Peyer's patch (tissue), 4 donors: ENCODE results near the gene CES5A. TPM values are rescaled to one million over a fixed set of nuclear protein-coding genes. Genes with fewer than 3 reads are reported as not detected.
A peak's percentile ranks its signal among the peaks of the same experiment; 100 is the strongest.
"Not testable (repeated sequence)": the region's sequence is repeated elsewhere in the genome, so short reads cannot be mapped to it uniquely, and the experiment has no call there.

Source experiments
- DNase-seq, 3 donors: peaks; one replicate each; pipeline ENCODE4 v3.0.0-alpha.2; 2017 to 2019
- H3K27ac ChIP-seq, 4 donors: fragments of 200-600 bp; sonication (generic); one replicate each; pipeline ENCODE4 v1.5.1; 2016 to 2019
- H3K27me3 ChIP-seq, 2 donors: fragments of 200-600 bp; sonication (generic); one replicate each; pipeline ENCODE4 v1.5.1; 2019
- H3K36me3 ChIP-seq, 3 donors: fragments of 200-600 bp; sonication (generic); one replicate each; pipeline ENCODE4 v1.5.1; 2016 to 2019
- H3K4me1 ChIP-seq, 4 donors: fragments of 200-600 bp; sonication (generic); one replicate each; pipeline ENCODE4 v1.5.1; 2016 to 2019
- H3K4me3 ChIP-seq, 4 donors: fragments of 200-600 bp; sonication (generic); 1 replicate in 3 of 4; 2 replicates in 1 of 4; pipeline ENCODE4 v1.5.1; 2016 to 2019; ENCODE audit warnings: mild to moderate bottlenecking in 1 of 4
- H3K9me3 ChIP-seq, 4 donors: fragments of 200-600 bp; sonication (generic); one replicate each; pipeline ENCODE4 v1.5.1; 2016 to 2019; ENCODE audit warnings: mild to moderate bottlenecking in 1 of 4
- CTCF ChIP-seq, 6 experiments: fragments of 450-650 bp in 4 of 6; fragments of 200-600 bp in 2 of 6; sonication (generic) in 1 of 6; IDR thresholded peaks; one replicate each; pipeline ENCODE4 v1.5.1; 2017 to 2019; ENCODE audit warnings: antibody characterized with exemption in 6 of 6, mild to moderate bottlenecking in 3 of 6, moderate library complexity in 1 of 6
- POLR2A ChIP-seq, 2 donors: fragments of 450-650 bp; IDR thresholded peaks; one replicate each; pipeline ENCODE4 v1.5.1; 2017; ENCODE audit warnings: antibody characterized with exemption in 2 of 2, mild to moderate bottlenecking in 2 of 2, moderate library complexity in 2 of 2
- total RNA-seq, 4 donors: library from RNA; depleted of rRNA; stranded (reverse); fragments of >200 nt; gene quantifications; one replicate each; pipeline ENCODE4 v1.1.0, GENCODE V29; 2016

CES5A gene
- total RNA-seq, 4 donors from 2014 or later: not detected

- no peak for TF ChIP-seq CTCF (IDR thresholded peaks at IDR 0.05)
- TF ChIP-seq POLR2A (IDR thresholded peaks at IDR 0.05): no peak
- H3K4me3 ChIP-seq: no peak overlapping the region
- no peaks in the 10 kb centered on the region for H3K27me3 ChIP-seq
- DNase-seq: peak in 1 of 3 donors; percentile 6
- H3K36me3 ChIP-seq: no peaks in the 10 kb centered on the region
- no peaks in the 10 kb centered on the region for H3K4me1 ChIP-seq
- H3K27ac ChIP-seq: no peak overlapping the region
- H3K9me3 ChIP-seq: no peaks in the 10 kb centered on the region
Observed at GRCh38 chr16:55815320-55815719, 59.9 kb downstream of the CES5A start.

- not testable (repeated sequence) for H3K4me1 ChIP-seq, H3K27ac ChIP-seq, H3K9me3 ChIP-seq, DNase-seq, H3K4me3 ChIP-seq, H3K36me3 ChIP-seq, H3K27me3 ChIP-seq
Observed at GRCh38 chr16:55814174-55814573, 61.0 kb downstream of the CES5A start.

- H3K27me3 ChIP-seq, H3K4me1 ChIP-seq, H3K9me3 ChIP-seq, H3K4me3 ChIP-seq, H3K27ac ChIP-seq, H3K36me3 ChIP-seq: not testable (repeated sequence)
- peak in 1 of 3 donors; percentile 2 for DNase-seq
Observed at GRCh38 chr16:55813730-55814129, 61.4 kb downstream of the CES5A start.

GRCh38 chr16:55812951-55813350 is 62.2 kb downstream of the CES5A start:
- Histone ChIP-seq H3K4me3 (no peak overlapping the region), H3K4me1 (no peaks in the 10 kb centered on the region), H3K27ac (no peak overlapping the region), H3K9me3 (no peaks in the 10 kb centered on the region), H3K36me3 (no peaks in the 10 kb centered on the region), H3K27me3 (no peaks in the 10 kb centered on the region)
- DNase-seq: peak in 1 of 3 donors; percentile 10
- TF ChIP-seq POLR2A (IDR thresholded peaks at IDR 0.05): no peak
- TF ChIP-seq CTCF (IDR thresholded peaks at IDR 0.05): no peak

GRCh38 chr16:55811811-55812210 is 63.4 kb downstream of the CES5A start:
- no peak overlapping the region for H3K27ac ChIP-seq
- no peak for DNase-seq
- no peaks in the 10 kb centered on the region for H3K27me3 ChIP-seq
- H3K36me3 ChIP-seq: no peaks in the 10 kb centered on the region
- TF ChIP-seq CTCF (IDR thresholded peaks at IDR 0.05) (no peak), POLR2A (IDR thresholded peaks at IDR 0.05) (no peak)
- H3K4me1 ChIP-seq: no peaks in the 10 kb centered on the region
- H3K4me3 ChIP-seq: no peak overlapping the region
- no peaks in the 10 kb centered on the region for H3K9me3 ChIP-seq

- TF ChIP-seq POLR2A (IDR thresholded peaks at IDR 0.05): no peak
- no peak for TF ChIP-seq CTCF (IDR thresholded peaks at IDR 0.05)
- Histone ChIP-seq H3K4me3 (no peak overlapping the region), H3K27ac (no peak overlapping the region), H3K9me3 (no peaks in the 10 kb centered on the region), H3K4me1 (no peaks in the 10 kb centered on the region), H3K36me3 (no peaks in the 10 kb centered on the region), H3K27me3 (no peaks in the 10 kb centered on the region)
- DNase-seq: no peak
Observed at GRCh38 chr16:55810451-55810961, 64.7 kb downstream of the CES5A start.

GRCh38 chr16:55809851-55810250 is 65.3 kb downstream of the CES5A start:
- TF ChIP-seq POLR2A (IDR thresholded peaks at IDR 0.05): no peak
- TF ChIP-seq CTCF (IDR thresholded peaks at IDR 0.05): no peak
- DNase-seq: no peak
- H3K27me3 ChIP-seq: no peaks in the 10 kb centered on the region
- H3K4me1 ChIP-seq: no peaks in the 10 kb centered on the region
- no peaks in the 10 kb centered on the region for H3K36me3 ChIP-seq
- no peak overlapping the region for H3K27ac ChIP-seq
- H3K9me3 ChIP-seq: no peaks in the 10 kb centered on the region
- no peak overlapping the region for H3K4me3 ChIP-seq
